Parathyroid adenoma (tissue), 2 donors: ENCODE data around the gene SURF1.
"Not testable (repeated sequence)": the region's sequence is repeated elsewhere in the genome, so short reads cannot be mapped to it uniquely, and the experiment has no call there.

Experiments used
- H2AFZ ChIP-seq: fragments of 300-600 bp; sonication (generic); one replicate; pipeline ENCODE4 v1.7.0; 2017; ENCODE audit warnings: antibody characterized with exemption, mild to moderate bottlenecking
- H3K27ac ChIP-seq: fragments of 300-600 bp; sonication (generic); one replicate; pipeline ENCODE4 v1.7.0; 2017
- H3K27me3 ChIP-seq: fragments of 300-600 bp; sonication (generic); one replicate; pipeline ENCODE4 v1.7.0; 2017; ENCODE audit warnings: low read length; ENCODE audit not compliant: control insufficient read depth, insufficient read depth
- H3K36me3 ChIP-seq: fragments of 300-600 bp; sonication (generic); one replicate; pipeline ENCODE4 v1.7.0; 2017; ENCODE audit warnings: low read length; ENCODE audit not compliant: control insufficient read depth, insufficient read depth
- H3K4me1 ChIP-seq: fragments of 300-600 bp; sonication (generic); one replicate; pipeline ENCODE4 v1.7.0; 2017; ENCODE audit warnings: control low read depth
- H3K4me2 ChIP-seq: fragments of 300-600 bp; sonication (generic); one replicate; pipeline ENCODE4 v1.7.0; 2017; ENCODE audit warnings: low read length
- H3K4me3 ChIP-seq: fragments of 300-600 bp; sonication (generic); one replicate; pipeline ENCODE4 v1.7.0; 2017; ENCODE audit warnings: low read depth, low read length
- H3K79me2 ChIP-seq: fragments of 300-600 bp; sonication (generic); one replicate; pipeline ENCODE4 v1.7.0; 2017; ENCODE audit warnings: control low read depth
- H3K9ac ChIP-seq: fragments of 300-600 bp; sonication (generic); one replicate; pipeline ENCODE4 v1.7.0; 2017; ENCODE audit warnings: mild to moderate bottlenecking
- H3K9me3 ChIP-seq: fragments of 300-600 bp; sonication (generic); one replicate; pipeline ENCODE4 v1.7.0; 2017; ENCODE audit warnings: low read length; ENCODE audit not compliant: control insufficient read depth
- TF ChIP-seq, protein P1 (sequence below): fragments of 300-600 bp; sonication (generic); IDR thresholded peaks from one replicate; pipeline ENCODE4 v1.7.0; 2017; ENCODE audit warnings: antibody characterized with exemption, mild to moderate bottlenecking
- donor health status: primary hyperparathyroidism.

The SURF1 gene

GRCh38 chr9:133335924-133336811, 20.1 kb downstream of the SURF1 start, which contains the start of gene SURF6:
Gene SURF6 (minus strand): TSS chr9:133336188. CDS start chr9:133336132, 56 bp downstream.
- Histone ChIP-seq H3K4me2 (peak within 1 kb of the TSS; percentile 98), H3K4me1 (peaks cover 7% of the 10 kb centered on the region), H3K36me3 (no peaks in the 10 kb centered on the region), H3K4me3 (peak within 1 kb of the TSS; percentile 96), H3K9ac (peak within 1 kb of the TSS; percentile 46), H3K9me3 (no peaks in the 10 kb centered on the region), H3K27me3 (no peaks in the 10 kb centered on the region), H3K79me2 (no peaks in the 10 kb centered on the region), H3K27ac (peak within 1 kb of the TSS; percentile 61), H2AFZ (peak within 1 kb of the TSS; percentile 71)
- TF ChIP-seq, protein P1, sequence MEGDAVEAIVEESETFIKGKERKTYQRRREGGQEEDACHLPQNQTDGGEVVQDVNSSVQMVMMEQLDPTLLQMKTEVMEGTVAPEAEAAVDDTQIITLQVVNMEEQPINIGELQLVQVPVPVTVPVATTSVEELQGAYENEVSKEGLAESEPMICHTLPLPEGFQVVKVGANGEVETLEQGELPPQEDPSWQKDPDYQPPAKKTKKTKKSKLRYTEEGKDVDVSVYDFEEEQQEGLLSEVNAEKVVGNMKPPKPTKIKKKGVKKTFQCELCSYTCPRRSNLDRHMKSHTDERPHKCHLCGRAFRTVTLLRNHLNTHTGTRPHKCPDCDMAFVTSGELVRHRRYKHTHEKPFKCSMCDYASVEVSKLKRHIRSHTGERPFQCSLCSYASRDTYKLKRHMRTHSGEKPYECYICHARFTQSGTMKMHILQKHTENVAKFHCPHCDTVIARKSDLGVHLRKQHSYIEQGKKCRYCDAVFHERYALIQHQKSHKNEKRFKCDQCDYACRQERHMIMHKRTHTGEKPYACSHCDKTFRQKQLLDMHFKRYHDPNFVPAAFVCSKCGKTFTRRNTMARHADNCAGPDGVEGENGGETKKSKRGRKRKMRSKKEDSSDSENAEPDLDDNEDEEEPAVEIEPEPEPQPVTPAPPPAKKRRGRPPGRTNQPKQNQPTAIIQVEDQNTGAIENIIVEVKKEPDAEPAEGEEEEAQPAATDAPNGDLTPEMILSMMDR = no peak

GRCh38 chr9:133334888-133335287, 21.4 kb downstream of the SURF1 start:
- not testable (repeated sequence) for H3K9ac ChIP-seq

DNA sequence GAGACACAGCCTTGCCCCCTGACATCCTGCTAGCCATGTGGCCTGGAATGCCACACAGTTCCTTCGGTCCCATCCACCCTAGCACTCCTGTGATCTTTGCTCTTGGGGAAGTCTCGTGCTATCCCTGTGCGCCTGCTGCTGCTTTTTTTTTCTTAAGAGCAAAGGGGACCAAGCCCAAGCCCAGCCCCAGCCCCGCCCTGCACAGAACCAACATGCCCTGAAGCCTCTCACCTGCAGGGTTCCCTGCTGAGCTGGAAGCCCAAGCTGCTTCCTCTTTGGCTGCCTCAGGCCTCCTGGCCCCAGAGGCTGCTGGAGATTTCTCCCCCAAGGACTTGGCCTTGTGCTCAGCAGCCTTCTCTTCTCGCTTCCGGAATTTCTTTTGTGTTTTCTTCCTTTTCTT, 22.1 kb downstream of the SURF1 start:
- Histone ChIP-seq H3K27ac (no peak overlapping the region), H2AFZ (no peak overlapping the region), H3K4me1 (peaks cover 7% of the 10 kb centered on the region), H3K36me3 (no peaks in the 10 kb centered on the region), H3K4me2 (no peak overlapping the region), H3K9ac (no peak overlapping the region), H3K79me2 (no peaks in the 10 kb centered on the region), H3K27me3 (no peaks in the 10 kb centered on the region), H3K4me3 (no peak overlapping the region), H3K9me3 (no peaks in the 10 kb centered on the region)
- TF ChIP-seq, protein P1 = no peak

More at GRCh38 chr9:133334888-133335287, 21.4 kb downstream of the SURF1 start:
- H3K36me3 ChIP-seq, H3K79me2 ChIP-seq, H3K27me3 ChIP-seq, H3K4me1 ChIP-seq, H3K9me3 ChIP-seq, H2AFZ ChIP-seq, H3K27ac ChIP-seq: not testable (repeated sequence)
- Histone ChIP-seq H3K4me3 (peak overlapping the region; percentile 96), H3K4me2 (peak overlapping the region; percentile 98)

DNA sequence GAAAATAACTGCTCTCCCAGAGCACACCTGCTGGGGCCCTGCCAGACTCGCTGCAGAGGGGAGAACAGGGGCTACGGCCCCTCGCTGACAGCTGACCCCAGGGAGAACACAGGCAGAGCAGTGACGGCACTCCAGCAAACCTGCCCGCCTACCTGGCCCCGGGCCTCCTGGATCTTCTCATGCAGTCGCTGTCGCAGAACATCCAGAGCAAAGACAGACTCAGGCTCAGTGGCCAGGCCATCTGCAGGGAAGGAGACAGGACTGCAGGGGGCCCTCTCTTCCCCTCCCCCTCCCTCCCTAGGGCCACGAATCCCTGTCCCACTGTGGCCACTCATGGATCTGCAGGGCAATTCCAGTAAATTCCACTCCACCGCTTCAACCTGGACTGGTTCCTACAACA, 22.7 kb downstream of the SURF1 start:
- no peak overlapping the region for H3K9ac ChIP-seq
- no peaks in the 10 kb centered on the region for H3K27me3 ChIP-seq
- H3K9me3 ChIP-seq = no peaks in the 10 kb centered on the region
- H3K27ac ChIP-seq = no peak overlapping the region
- no peak overlapping the region for H3K4me2 ChIP-seq
- H2AFZ ChIP-seq = no peak overlapping the region
- H3K79me2 ChIP-seq = no peaks in the 10 kb centered on the region
- H3K4me1 ChIP-seq = peaks cover 7% of the 10 kb centered on the region
- TF ChIP-seq, protein P1 = no peak
- no peaks in the 10 kb centered on the region for H3K36me3 ChIP-seq
- H3K4me3 ChIP-seq = no peak overlapping the region

GRCh38 chr9:133333011-133333410, 23.3 kb downstream of the SURF1 start:
- Histone ChIP-seq H3K4me2 (no peak overlapping the region), H3K4me3 (no peak overlapping the region), H2AFZ (no peak overlapping the region), H3K36me3 (no peaks in the 10 kb centered on the region), H3K27ac (no peak overlapping the region), H3K4me1 (peaks cover 7% of the 10 kb centered on the region), H3K27me3 (no peaks in the 10 kb centered on the region), H3K9ac (no peak overlapping the region), H3K9me3 (no peaks in the 10 kb centered on the region), H3K79me2 (no peaks in the 10 kb centered on the region)
- TF ChIP-seq, protein P1 = no peak
